Measurements from ENCODE around the gene TOR1B.

Gene TOR1B

GRCh38 chr9:129835128-129835859 is 32.3 kb downstream of the TOR1B start, which contains the start of the genes C9orf78 and USP20:
Gene C9orf78, minus strand, starts transcription at chr9:129835275. Its CDS starts 54 bp downstream, at chr9:129835221.
Gene USP20, plus strand, starts transcription at chr9:129835458. Its CDS starts 17,098 bp downstream, at chr9:129852556.
- Histone ChIP-seq H3K4me1 (ENCODE audit: insufficient read depth, low read length) (peaks cover 12% of the 10 kb centered on the region; the same call in 1 of the 2 replicates), H3K9ac (ENCODE audit: low read depth, low read length) (peak within 1 kb of the TSS; percentile 86), H3K36me3 (ENCODE audit: insufficient read depth, low read length) (0 out of 2 replicates have a peak, but pooled peaks cover under 1% of the 10 kb centered on the region), H3K9me3 (ENCODE audit: control insufficient read depth, insufficient read depth, low read length) (no peaks in the 10 kb centered on the region)

- H3K9ac ChIP-seq (ENCODE audit: low read depth, low read length) = peak overlapping the region; percentile 86
- H3K9me3 ChIP-seq (ENCODE audit: control insufficient read depth, insufficient read depth, low read length) = no peaks in the 10 kb centered on the region
- peaks cover 12% of the 10 kb centered on the region; the same call in 1 of the 2 replicates for H3K4me1 ChIP-seq (ENCODE audit: insufficient read depth, low read length)
- H3K36me3 ChIP-seq (ENCODE audit: insufficient read depth, low read length) = no peaks in the 10 kb centered on the region
Measured at GRCh38 chr9:129835860-129836223, 32.9 kb downstream of the TOR1B start.

- H3K9ac ChIP-seq (ENCODE audit: low read depth, low read length) = peak overlapping the region; percentile 86
- no peaks in the 10 kb centered on the region for H3K36me3 ChIP-seq (ENCODE audit: insufficient read depth, low read length)
- no peaks in the 10 kb centered on the region for H3K9me3 ChIP-seq (ENCODE audit: control insufficient read depth, insufficient read depth, low read length)
- H3K4me1 ChIP-seq (ENCODE audit: insufficient read depth, low read length) = peaks cover 16% of the 10 kb centered on the region; the same call in 1 of the 2 replicates
Measured at GRCh38 chr9:129836311-129837007, 33.5 kb downstream of the TOR1B start.

GRCh38 chr9:129838707-129839259 is 35.8 kb downstream of the TOR1B start:
- H3K36me3 ChIP-seq (ENCODE audit: insufficient read depth, low read length) = no peaks in the 10 kb centered on the region
- no peak overlapping the region for H3K9ac ChIP-seq (ENCODE audit: low read depth, low read length)
- peaks cover 18% of the 10 kb centered on the region; the same call in 1 of the 2 replicates for H3K4me1 ChIP-seq (ENCODE audit: insufficient read depth, low read length)
- no peaks in the 10 kb centered on the region for H3K9me3 ChIP-seq (ENCODE audit: control insufficient read depth, insufficient read depth, low read length)

GRCh38 chr9:129839324-129840023 is 36.5 kb downstream of the TOR1B start:
- Histone ChIP-seq H3K36me3 (ENCODE audit: insufficient read depth, low read length) (no peaks in the 10 kb centered on the region), H3K4me1 (ENCODE audit: insufficient read depth, low read length) (peaks cover 18% of the 10 kb centered on the region; the same call in 1 of the 2 replicates), H3K9me3 (ENCODE audit: control insufficient read depth, insufficient read depth, low read length) (no peaks in the 10 kb centered on the region), H3K9ac (ENCODE audit: low read depth, low read length) (no peak overlapping the region)

GRCh38 chr9:129840034-129840433 is 37.0 kb downstream of the TOR1B start:
- no peaks in the 10 kb centered on the region for H3K9me3 ChIP-seq (ENCODE audit: control insufficient read depth, insufficient read depth, low read length)
- peaks cover 18% of the 10 kb centered on the region; the same call in 1 of the 2 replicates for H3K4me1 ChIP-seq (ENCODE audit: insufficient read depth, low read length)
- no peaks in the 10 kb centered on the region for H3K36me3 ChIP-seq (ENCODE audit: insufficient read depth, low read length)
- H3K9ac ChIP-seq (ENCODE audit: low read depth, low read length) = no peak overlapping the region

- Histone ChIP-seq H3K9ac (ENCODE audit: low read depth, low read length) (no peak overlapping the region), H3K36me3 (ENCODE audit: insufficient read depth, low read length) (no peaks in the 10 kb centered on the region), H3K9me3 (ENCODE audit: control insufficient read depth, insufficient read depth, low read length) (no peaks in the 10 kb centered on the region), H3K4me1 (ENCODE audit: insufficient read depth, low read length) (peaks cover 18% of the 10 kb centered on the region; the same call in 1 of the 2 replicates)
Measured at GRCh38 chr9:129841071-129841470, 38.1 kb downstream of the TOR1B start.

- H3K9ac ChIP-seq (ENCODE audit: low read depth, low read length) = no peak overlapping the region
- no peaks in the 10 kb centered on the region for H3K9me3 ChIP-seq (ENCODE audit: control insufficient read depth, insufficient read depth, low read length)
- H3K36me3 ChIP-seq (ENCODE audit: insufficient read depth, low read length) = no peaks in the 10 kb centered on the region
- H3K4me1 ChIP-seq (ENCODE audit: insufficient read depth, low read length) = peaks cover 6% of the 10 kb centered on the region; the same call in 1 of the 2 replicates
Measured at GRCh38 chr9:129845373-129845772, 42.4 kb downstream of the TOR1B start.

GRCh38 chr9:129848712-129849441 is 45.9 kb downstream of the TOR1B start:
- Histone ChIP-seq H3K9ac (ENCODE audit: low read depth, low read length) (no peak overlapping the region), H3K9me3 (ENCODE audit: control insufficient read depth, insufficient read depth, low read length) (no peaks in the 10 kb centered on the region), H3K36me3 (ENCODE audit: insufficient read depth, low read length) (no peaks in the 10 kb centered on the region), H3K4me1 (ENCODE audit: insufficient read depth, low read length) (no peaks in the 10 kb centered on the region)

GRCh38 chr9:129849901-129850300 is 46.9 kb downstream of the TOR1B start:
- no peaks in the 10 kb centered on the region for H3K9me3 ChIP-seq (ENCODE audit: control insufficient read depth, insufficient read depth, low read length)
- H3K36me3 ChIP-seq (ENCODE audit: insufficient read depth, low read length) = no peaks in the 10 kb centered on the region
- H3K9ac ChIP-seq (ENCODE audit: low read depth, low read length) = no peak overlapping the region
- no peaks in the 10 kb centered on the region for H3K4me1 ChIP-seq (ENCODE audit: insufficient read depth, low read length)

GRCh38 chr9:129850821-129851550 is 48.0 kb downstream of the TOR1B start:
- no peaks in the 10 kb centered on the region for H3K4me1 ChIP-seq (ENCODE audit: insufficient read depth, low read length)
- H3K36me3 ChIP-seq (ENCODE audit: insufficient read depth, low read length) = no peaks in the 10 kb centered on the region
- H3K9ac ChIP-seq (ENCODE audit: low read depth, low read length) = no peak overlapping the region
- no peaks in the 10 kb centered on the region for H3K9me3 ChIP-seq (ENCODE audit: control insufficient read depth, insufficient read depth, low read length)

- Histone ChIP-seq H3K9me3 (ENCODE audit: control insufficient read depth, insufficient read depth, low read length) (no peaks in the 10 kb centered on the region), H3K36me3 (ENCODE audit: insufficient read depth, low read length) (no peaks in the 10 kb centered on the region), H3K9ac (ENCODE audit: low read depth, low read length) (no peak overlapping the region), H3K4me1 (ENCODE audit: insufficient read depth, low read length) (no peaks in the 10 kb centered on the region)
Measured at GRCh38 chr9:129851821-129852220, 48.8 kb downstream of the TOR1B start.

- H3K9me3 ChIP-seq (ENCODE audit: control insufficient read depth, insufficient read depth, low read length) = no peaks in the 10 kb centered on the region
- H3K36me3 ChIP-seq (ENCODE audit: insufficient read depth, low read length) = no peaks in the 10 kb centered on the region
- no peak overlapping the region for H3K9ac ChIP-seq (ENCODE audit: low read depth, low read length)
- no peaks in the 10 kb centered on the region for H3K4me1 ChIP-seq (ENCODE audit: insufficient read depth, low read length)
Measured at GRCh38 chr9:129852579-129852978, 49.6 kb downstream of the TOR1B start.

Data from ES-I3 (cell line).